WTC11 (cell line): Measurements from ENCODE around the gene DGKA. TPM values are rescaled to one million over a fixed set of nuclear protein-coding genes. Genes with fewer than 3 reads are reported as not detected.

Experiments
- ATAC-seq: fragments of 200-7000 bp; cut with Tn5 transposase; 2 replicates; pipeline ENCODE4 v1.10.0; 2021; ENCODE audit warnings: mild to moderate bottlenecking, moderate library complexity
- CTCF ChIA-PET: fragments of 300-600 bp; sonication (Branson Sonifier 250); formaldehyde crosslinking; loops from one replicate; lab custom pipeline; 2021; ENCODE audit warnings: antibody characterized with exemption; lab: Charles Lee
- POLR2A ChIA-PET: fragments of 350-600 bp; sonication (Branson Sonifier 250); formaldehyde crosslinking; loops from one replicate; lab custom pipeline; 2021; ENCODE audit warnings: antibody characterized with exemption; lab: Charles Lee
- DNase-seq: peaks from one replicate; pipeline ENCODE4 v3.0.0; 2021; ENCODE audit warnings: low spot score
- H3K27ac Mint-ChIP-seq: 2 replicates; pipeline ENCODE4 v1.8.0; 2021; ENCODE audit warnings: mixed read lengths
- H3K27me3 Mint-ChIP-seq: 2 replicates; pipeline ENCODE4 v1.8.0; 2021; ENCODE audit warnings: low read depth, mild to moderate bottlenecking, moderate library complexity, mixed read lengths
- H3K36me3 Mint-ChIP-seq: 2 replicates; pipeline ENCODE4 v1.8.0; 2021; ENCODE audit warnings: mixed read lengths
- H3K4me1 Mint-ChIP-seq: 2 replicates; pipeline ENCODE4 v1.8.0; 2022; ENCODE audit warnings: mixed read lengths
- H3K4me3 Mint-ChIP-seq: 2 replicates; pipeline ENCODE4 v1.8.0; 2021; ENCODE audit warnings: mild to moderate bottlenecking, moderate library complexity, mixed read lengths
- H3K9me3 Mint-ChIP-seq: 2 replicates; pipeline ENCODE4 v1.8.0; 2021; ENCODE audit warnings: mixed read lengths
- ATF1 ChIP-seq: sonication (generic); formaldehyde crosslinking; IDR thresholded peaks from 2 replicates; pipeline ENCODE4 v1.8.1; 2023; ENCODE audit warnings: mild to moderate bottlenecking, moderate library complexity, missing genetic modification reagents
- CREB1 ChIP-seq: sonication (generic); formaldehyde crosslinking; IDR thresholded peaks from 2 replicates; pipeline ENCODE4 v1.8.0; 2023; ENCODE audit warnings: mild to moderate bottlenecking, missing genetic modification reagents
- CREM ChIP-seq: sonication (generic); formaldehyde crosslinking; IDR thresholded peaks from 2 replicates; pipeline ENCODE4 v1.8.1; 2022; ENCODE audit warnings: mild to moderate bottlenecking, missing genetic modification reagents, moderate library complexity
- GABPB1 ChIP-seq: sonication (generic); formaldehyde crosslinking; IDR thresholded peaks from 2 replicates; pipeline ENCODE4 v1.8.1; 2023; ENCODE audit warnings: mild to moderate bottlenecking, missing genetic modification reagents
- GRHL2 ChIP-seq: fragments of 250-450 bp; sonication (Bioruptor Pico); IDR thresholded peaks from 2 replicates; pipeline ENCODE4 v1.8.0; 2022; ENCODE audit warnings: mild to moderate bottlenecking, moderate library complexity; ENCODE audit not compliant: insufficient replicate concordance, severe bottlenecking
- HMGA2 ChIP-seq: fragments of 250-450 bp; sonication (Bioruptor Pico); IDR thresholded peaks from 2 replicates; pipeline ENCODE4 v1.4.0; 2021; ENCODE audit warnings: mild to moderate bottlenecking, moderate library complexity
- JUN ChIP-seq: sonication (generic); formaldehyde crosslinking; IDR thresholded peaks from 2 replicates; pipeline ENCODE4 v1.8.0; 2023; ENCODE audit warnings: mild to moderate bottlenecking, missing genetic modification reagents
- MYBL2 ChIP-seq: sonication (generic); formaldehyde crosslinking; IDR thresholded peaks from 2 replicates; pipeline ENCODE4 v1.8.1; 2023; ENCODE audit warnings: mild to moderate bottlenecking, moderate library complexity, missing genetic modification reagents
- OVOL2 ChIP-seq: fragments of 250-450 bp; sonication (Bioruptor Pico); IDR thresholded peaks from 2 replicates; pipeline ENCODE4 v1.9.0; 2021; ENCODE audit warnings: mild to moderate bottlenecking, borderline replicate concordance
- PRRX2 ChIP-seq: fragments of 250-450 bp; sonication (Bioruptor Pico); IDR thresholded peaks from 2 replicates; pipeline ENCODE4 v1.8.0; 2021; ENCODE audit warnings: mild to moderate bottlenecking
- RORB ChIP-seq: fragments of 250-450 bp; sonication (Bioruptor Pico); IDR thresholded peaks from 2 replicates; pipeline ENCODE4 v1.9.0; 2021; ENCODE audit warnings: mild to moderate bottlenecking
- TEAD4 ChIP-seq: sonication (generic); formaldehyde crosslinking; IDR thresholded peaks from 2 replicates; pipeline ENCODE4 v1.8.0; 2022; ENCODE audit warnings: mild to moderate bottlenecking, missing genetic modification reagents
- ZBTB21 ChIP-seq: sonication (generic); formaldehyde crosslinking; IDR thresholded peaks from 2 replicates; pipeline ENCODE4 v1.8.1; 2023; ENCODE audit warnings: mild to moderate bottlenecking, missing genetic modification reagents, borderline replicate concordance
- ZNF416 ChIP-seq: fragments of 250-450 bp; sonication (Bioruptor Pico); IDR thresholded peaks from 2 replicates; pipeline ENCODE4 v1.9.0; 2021; ENCODE audit warnings: mild to moderate bottlenecking, inconsistent platforms
- ZNF671 ChIP-seq: fragments of 250-450 bp; sonication (Bioruptor Pico); IDR thresholded peaks from 2 replicates; pipeline ENCODE4 v1.8.0; 2021; ENCODE audit warnings: mild to moderate bottlenecking
- total RNA-seq: library from RNA; stranded (reverse); gene quantifications from 3 replicates; pipeline ENCODE4 v1.2.3, GENCODE V29; 2021
- TF ChIP-seq, protein P1 (sequence below): fragments of 250-450 bp; sonication (Bioruptor Pico); IDR thresholded peaks from 2 replicates; pipeline ENCODE4 v1.9.0; 2021; ENCODE audit warnings: mild to moderate bottlenecking
- TF ChIP-seq, protein P2 (sequence below): sonication (generic); formaldehyde crosslinking; IDR thresholded peaks from 2 replicates; pipeline ENCODE4 v1.8.0; 2022; ENCODE audit warnings: mild to moderate bottlenecking, missing genetic modification reagents
- TF ChIP-seq, protein P3 (sequence below): sonication (generic); formaldehyde crosslinking; IDR thresholded peaks from 2 replicates; pipeline ENCODE4 v1.8.1; 2023; ENCODE audit warnings: mild to moderate bottlenecking, missing genetic modification reagents, moderate library complexity
- TF ChIP-seq, protein P4 (sequence below): sonication (generic); formaldehyde crosslinking; IDR thresholded peaks from 2 replicates; pipeline ENCODE4 v1.8.1; 2022; ENCODE audit warnings: low read depth, missing genetic modification reagents, borderline replicate concordance
- TF ChIP-seq, protein P5 (sequence below): fragments of 250-450 bp; sonication (Bioruptor Pico); IDR thresholded peaks from 2 replicates; pipeline ENCODE4 v1.8.0; 2021; ENCODE audit warnings: mild to moderate bottlenecking

DGKA gene
- total RNA-seq, 1 experiment from 2014 or later: 25.5 TPM

GRCh38 chr12:55931317-55931779 is 386 bp downstream of the DGKA start:
- Mint-ChIP-seq H3K36me3 (peaks cover 4% of the 10 kb centered on the region; the same call in 1 of the 2 replicates), H3K9me3 (no peaks in the 10 kb centered on the region), H3K27ac (peak overlapping the region; percentile 90), H3K4me1 (peaks cover 35% of the 10 kb centered on the region)
- POLR2A ChIA-PET: interaction anchor here (1.1 to 1.5 kb wide), 3 partner anchors 42 to 102 kb away, joined by 3 to 5 read pairs (median 4); partner anchors contain the start of genes DNAJC14 and RAB5B
- ATAC-seq: no peak
- TF ChIP-seq, protein P1, sequence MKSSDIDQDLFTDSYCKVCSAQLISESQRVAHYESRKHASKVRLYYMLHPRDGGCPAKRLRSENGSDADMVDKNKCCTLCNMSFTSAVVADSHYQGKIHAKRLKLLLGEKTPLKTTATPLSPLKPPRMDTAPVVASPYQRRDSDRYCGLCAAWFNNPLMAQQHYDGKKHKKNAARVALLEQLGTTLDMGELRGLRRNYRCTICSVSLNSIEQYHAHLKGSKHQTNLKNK (CRISPR knock-in tag): no peak
- TF ChIP-seq, protein P2, sequence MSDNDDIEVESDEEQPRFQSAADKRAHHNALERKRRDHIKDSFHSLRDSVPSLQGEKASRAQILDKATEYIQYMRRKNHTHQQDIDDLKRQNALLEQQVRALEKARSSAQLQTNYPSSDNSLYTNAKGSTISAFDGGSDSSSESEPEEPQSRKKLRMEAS (CRISPR knock-in tag): no peak
- TF ChIP-seq TEAD4 (CRISPR knock-in tag) (no peak), HMGA2 (no peak), OVOL2 (CRISPR knock-in tag) (no peak), ATF1 (CRISPR knock-in tag) (no peak), JUN (CRISPR knock-in tag) (no peak), ZNF416 (no peak), GRHL2 (no peak), ZNF671 (CRISPR knock-in tag) (no peak), MYBL2 (CRISPR knock-in tag) (no peak), GABPB1 (CRISPR knock-in tag) (no peak), RORB (no peak), ZBTB21 (no peak), PRRX2 (CRISPR knock-in tag) (no peak)
- TF ChIP-seq, protein P3, sequence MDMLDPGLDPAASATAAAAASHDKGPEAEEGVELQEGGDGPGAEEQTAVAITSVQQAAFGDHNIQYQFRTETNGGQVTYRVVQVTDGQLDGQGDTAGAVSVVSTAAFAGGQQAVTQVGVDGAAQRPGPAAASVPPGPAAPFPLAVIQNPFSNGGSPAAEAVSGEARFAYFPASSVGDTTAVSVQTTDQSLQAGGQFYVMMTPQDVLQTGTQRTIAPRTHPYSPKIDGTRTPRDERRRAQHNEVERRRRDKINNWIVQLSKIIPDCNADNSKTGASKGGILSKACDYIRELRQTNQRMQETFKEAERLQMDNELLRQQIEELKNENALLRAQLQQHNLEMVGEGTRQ: no peak
- TF ChIP-seq, protein P4, sequence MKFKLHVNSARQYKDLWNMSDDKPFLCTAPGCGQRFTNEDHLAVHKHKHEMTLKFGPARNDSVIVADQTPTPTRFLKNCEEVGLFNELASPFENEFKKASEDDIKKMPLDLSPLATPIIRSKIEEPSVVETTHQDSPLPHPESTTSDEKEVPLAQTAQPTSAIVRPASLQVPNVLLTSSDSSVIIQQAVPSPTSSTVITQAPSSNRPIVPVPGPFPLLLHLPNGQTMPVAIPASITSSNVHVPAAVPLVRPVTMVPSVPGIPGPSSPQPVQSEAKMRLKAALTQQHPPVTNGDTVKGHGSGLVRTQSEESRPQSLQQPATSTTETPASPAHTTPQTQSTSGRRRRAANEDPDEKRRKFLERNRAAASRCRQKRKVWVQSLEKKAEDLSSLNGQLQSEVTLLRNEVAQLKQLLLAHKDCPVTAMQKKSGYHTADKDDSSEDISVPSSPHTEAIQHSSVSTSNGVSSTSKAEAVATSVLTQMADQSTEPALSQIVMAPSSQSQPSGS (CRISPR knock-in tag): no peak
- TF ChIP-seq, protein P5, sequence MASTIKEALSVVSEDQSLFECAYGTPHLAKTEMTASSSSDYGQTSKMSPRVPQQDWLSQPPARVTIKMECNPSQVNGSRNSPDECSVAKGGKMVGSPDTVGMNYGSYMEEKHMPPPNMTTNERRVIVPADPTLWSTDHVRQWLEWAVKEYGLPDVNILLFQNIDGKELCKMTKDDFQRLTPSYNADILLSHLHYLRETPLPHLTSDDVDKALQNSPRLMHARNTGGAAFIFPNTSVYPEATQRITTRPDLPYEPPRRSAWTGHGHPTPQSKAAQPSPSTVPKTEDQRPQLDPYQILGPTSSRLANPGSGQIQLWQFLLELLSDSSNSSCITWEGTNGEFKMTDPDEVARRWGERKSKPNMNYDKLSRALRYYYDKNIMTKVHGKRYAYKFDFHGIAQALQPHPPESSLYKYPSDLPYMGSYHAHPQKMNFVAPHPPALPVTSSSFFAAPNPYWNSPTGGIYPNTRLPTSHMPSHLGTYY: no peak
- TF ChIP-seq, all 79 proteins: peak for 0
- DNase-seq: no peak
- Mint-ChIP-seq H3K27me3 (peaks cover 53% of the 10 kb centered on the region), H3K4me3 (peak overlapping the region; percentile 85)
- CTCF ChIA-PET: interaction anchor here (0.5 to 4.9 kb wide), 14 partner anchors 8 to 1335 kb away, joined by 3 to 40 read pairs (median 4); partner anchors contain the start of genes DNAJC14, ORMDL2, RAB5B and SARNP

DNA sequence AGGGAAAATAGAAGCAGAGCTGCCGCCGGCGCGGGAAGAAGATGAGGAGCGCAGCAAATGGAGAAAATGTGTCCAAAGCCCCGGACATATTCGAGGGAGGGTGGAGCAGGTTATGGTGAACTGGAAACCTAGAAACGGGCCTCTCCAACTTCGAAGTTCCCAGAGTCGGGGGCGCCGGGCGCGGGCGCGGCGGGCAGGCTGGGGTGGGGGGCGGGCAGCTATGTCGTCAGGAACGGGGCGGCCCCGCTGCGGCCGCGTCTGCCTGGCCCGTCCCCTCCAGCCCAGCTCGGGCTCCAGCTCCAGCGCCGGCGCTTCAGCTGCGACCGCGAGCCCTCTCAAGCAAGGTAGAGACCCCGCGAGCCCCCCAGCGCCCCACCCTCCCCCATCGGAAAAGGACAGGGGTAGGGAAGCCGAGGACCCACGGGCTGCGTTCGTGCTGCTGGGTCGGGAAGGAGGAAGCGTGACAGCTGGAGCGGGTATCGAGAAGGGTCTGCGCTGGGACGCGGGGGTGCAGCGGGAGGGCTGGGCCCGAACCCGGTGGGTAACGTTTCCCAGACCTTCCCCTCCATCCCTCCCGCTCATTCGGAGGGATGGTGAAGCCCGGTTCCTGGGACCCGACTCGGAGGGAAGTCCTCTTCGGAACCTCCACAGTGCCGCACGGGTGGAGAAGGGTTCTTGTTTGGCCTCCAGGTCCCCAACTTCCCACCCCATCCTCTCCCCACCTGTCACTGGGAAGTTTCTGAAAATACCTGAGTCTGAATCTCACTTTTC is 1.0 kb downstream of the DGKA start:
- TF ChIP-seq CREB1 (CRISPR knock-in tag) (no peak), CREM (0 out of 2 replicates have a peak, but pooled peaks have one; percentile 24)
- ChIA-PET CTCF (interaction anchor here (0.5 to 4.9 kb wide), 13 partner anchors 8 to 1336 kb away, joined by 3 to 40 read pairs (median 4); partner anchors contain the start of genes DNAJC14, ORMDL2, RAB5B and SARNP), POLR2A (interaction anchor here (1.1 to 1.5 kb wide), 3 partner anchors 42 to 102 kb away, joined by 3 to 5 read pairs (median 4); partner anchors contain the start of genes DNAJC14 and RAB5B)
- Mint-ChIP-seq H3K4me1 (peaks cover 35% of the 10 kb centered on the region), H3K4me3 (peak overlapping the region; percentile 85), H3K27ac (peak overlapping the region; percentile 90), H3K36me3 (peaks cover 4% of the 10 kb centered on the region; the same call in 1 of the 2 replicates), H3K9me3 (no peaks in the 10 kb centered on the region), H3K27me3 (peaks cover 58% of the 10 kb centered on the region)
- peak; percentile 8 for ATAC-seq
- peak; percentile 65 for DNase-seq
